CD4-positive, alpha-beta T cell treated with Interleukin-17A for 1 hour (primary cell): ENCODE results near the gene RGL4.

Source experiments
- DNase-seq: peaks from one replicate; pipeline ENCODE4 v3.0.0-alpha.2; 2020

Gene RGL4

DNA sequence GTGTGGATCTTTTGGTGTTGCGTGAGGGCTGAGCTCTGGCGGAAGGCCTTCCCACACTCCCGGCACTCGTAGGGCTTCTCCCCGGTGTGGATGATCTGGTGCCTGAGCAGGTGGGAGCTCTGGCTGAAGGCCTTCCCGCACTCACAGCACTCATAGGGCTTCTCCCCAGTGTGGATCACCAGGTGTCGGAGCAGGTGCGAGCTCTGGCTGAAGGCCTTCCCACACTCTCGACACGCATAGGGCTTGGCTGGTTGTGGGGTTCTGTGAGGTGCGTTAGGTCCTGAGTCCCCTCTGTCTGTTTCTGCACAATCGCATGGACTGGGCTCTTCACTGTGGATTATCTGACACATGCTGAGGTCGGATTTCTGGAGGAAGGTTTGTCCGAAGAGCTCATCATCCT, 53.7 kb downstream of the RGL4 start:
- no peak for DNase-seq

DNA sequence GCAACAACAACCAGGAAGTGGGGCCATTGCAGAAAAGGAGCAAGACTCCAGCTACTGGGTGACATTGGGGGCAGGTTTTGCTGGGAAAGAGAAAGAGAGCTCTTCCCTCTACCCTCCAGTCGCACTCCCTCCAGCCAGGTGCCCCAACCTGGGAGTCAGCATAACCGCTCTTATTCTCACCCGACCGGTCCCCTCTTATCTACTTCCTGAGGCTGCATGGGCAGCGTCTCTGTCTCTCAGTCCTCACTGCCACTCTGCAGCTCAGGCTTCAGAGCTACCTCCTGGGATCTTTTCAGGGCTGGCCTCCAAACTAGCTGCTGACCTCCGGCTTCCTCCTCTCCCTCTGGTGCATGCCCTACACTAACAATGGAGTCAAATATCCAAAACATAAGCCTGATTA, 55.0 kb downstream of the RGL4 start:
- no peak for DNase-seq
